CD4-positive, alpha-beta T cell treated with Interleukin-17A for 4 hours (primary cell): ENCODE measurements around the gene RUSC2.
"Not testable (repeated sequence)": the region's sequence is repeated elsewhere in the genome, so short reads cannot be mapped to it uniquely, and the experiment has no call there.

ENCODE experiments used
- DNase-seq: peaks from one replicate; pipeline ENCODE4 v3.0.0-alpha.2; 2020; ENCODE audit warnings: mixed read lengths

RUSC2 gene

GRCh38 chr9:35490910-35491465 is 1.1 kb downstream of the RUSC2 start:
- DNase-seq: no peak

- not testable (repeated sequence) for DNase-seq
Measured at GRCh38 chr9:35493119-35493518, 3.2 kb downstream of the RUSC2 start.

- DNase-seq: peak; percentile 37
Measured at GRCh38 chr9:35495984-35496383, 6.1 kb downstream of the RUSC2 start.

- not testable (repeated sequence) for DNase-seq
Measured at GRCh38 chr9:35498245-35498644, 8.3 kb downstream of the RUSC2 start.

GRCh38 chr9:35499029-35499700 is 9.3 kb downstream of the RUSC2 start:
- DNase-seq: no peak

GRCh38 chr9:35499701-35500030 is 9.8 kb downstream of the RUSC2 start:
- no peak for DNase-seq

- no peak for DNase-seq
Measured at GRCh38 chr9:35500130-35500748, 10.3 kb downstream of the RUSC2 start.

GRCh38 chr9:35501946-35502345 is 12.0 kb downstream of the RUSC2 start:
- DNase-seq: no peak

GRCh38 chr9:35506359-35506758 is 16.4 kb downstream of the RUSC2 start:
- no peak for DNase-seq

GRCh38 chr9:35508069-35508468 is 18.2 kb downstream of the RUSC2 start:
- no peak for DNase-seq

- no peak for DNase-seq
Measured at GRCh38 chr9:35510383-35510753, 20.5 kb downstream of the RUSC2 start.

GRCh38 chr9:35510754-35511428 is 21.0 kb downstream of the RUSC2 start:
- DNase-seq: no peak

- DNase-seq: no peak
Measured at GRCh38 chr9:35511453-35511852, 21.5 kb downstream of the RUSC2 start.

GRCh38 chr9:35515766-35516165 is 25.9 kb downstream of the RUSC2 start:
- no peak for DNase-seq

- no peak for DNase-seq
Measured at GRCh38 chr9:35516479-35516878, 26.6 kb downstream of the RUSC2 start.

- no peak for DNase-seq
Measured at GRCh38 chr9:35517131-35517530, 27.2 kb downstream of the RUSC2 start.

GRCh38 chr9:35517552-35518224 is 27.8 kb downstream of the RUSC2 start:
- no peak for DNase-seq

GRCh38 chr9:35518225-35518821 is 28.4 kb downstream of the RUSC2 start:
- no peak for DNase-seq

GRCh38 chr9:35518981-35519679 is 29.2 kb downstream of the RUSC2 start:
- no peak for DNase-seq

GRCh38 chr9:35519692-35520363 is 29.9 kb downstream of the RUSC2 start:
- DNase-seq: no peak

GRCh38 chr9:35520364-35520710 is 30.4 kb downstream of the RUSC2 start:
- DNase-seq: no peak

GRCh38 chr9:35521708-35522107 is 31.8 kb downstream of the RUSC2 start:
- no peak for DNase-seq
